Measurements from ENCODE around the gene HOXC6.

GRCh38 chr12:54019091-54019811, 9.0 kb upstream of the HOXC6 start:
- TF ChIP-seq POLR2AphosphoS5 (IDR thresholded peaks at IDR 0.05; ENCODE audit: insufficient read depth, low read depth, low read length) (no peak), CTCF (IDR thresholded peaks at IDR 0.05; ENCODE audit: extremely low read depth in 1 of 2, insufficient read depth in 1 of 2, low read depth in 1 of 2, low read length in 2 of 2) (no peak), MAX (IDR thresholded peaks at IDR 0.05; ENCODE audit: insufficient read depth, insufficient read length) (no peak), POLR2A (IDR thresholded peaks at IDR 0.05; ENCODE audit: low read depth, low read length) (no peak), MYC (IDR thresholded peaks at IDR 0.05; ENCODE audit: low read depth, low read length) (no peak)
